Measurements from ENCODE around the gene CCDC89. TPM values are rescaled to one million over a fixed set of nuclear protein-coding genes. Genes with fewer than 3 reads are reported as not detected.
A peak's percentile ranks its signal among the peaks of the same experiment; 100 is the strongest.

The CCDC89 gene
- total and polyA plus RNA-seq, 9 of the 15 experiments (the other 6 are each of a cell fraction or from before 2014, with no cell fraction given), result 0.07 to 0.09 TPM; not detected in 7

GRCh38 chr11:85647604-85648299 is 38.2 kb downstream of the CCDC89 start, which contains the start of gene TMEM126A (continued):
- TF ChIP-seq NELFE (IDR thresholded peaks at IDR 0.05; ENCODE audit: insufficient read depth, insufficient read length) (no peak), TFAP4 (CRISPR knock-in tag; IDR thresholded peaks at IDR 0.05; ENCODE audit: borderline replicate concordance) (peak; percentile 80; the same call in 1 of the 2 replicates), POLR3A (IDR thresholded peaks at IDR 0.05; ENCODE audit: borderline replicate concordance, extremely low read depth, insufficient read depth, insufficient read length) (no peak), MAFG (tag; conservative IDR thresholded peaks at IDR 0.05) (no peak), NFRKB (IDR thresholded peaks at IDR 0.05; ENCODE audit: low read depth) (peak; percentile 80), KLF1 (tag; IDR thresholded peaks at IDR 0.05) (no peak; the same call in 1 of the 2 replicates), TBP (optimal IDR thresholded peaks at IDR 0.05; ENCODE audit: low read depth, low read length) (peak; percentile 90), THRAP3 (IDR thresholded peaks at IDR 0.05; ENCODE audit: borderline replicate concordance) (no peak), TFAM (CRISPR knock-in tag; conservative IDR thresholded peaks at IDR 0.05) (no peak), BRF1 (IDR thresholded peaks at IDR 0.05; ENCODE audit: borderline replicate concordance, extremely low read depth, insufficient read length) (no peak), MED1 (CRISPR knock-in tag; IDR thresholded peaks at IDR 0.05; ENCODE audit: borderline replicate concordance) (no peak), RB1 (IDR thresholded peaks at IDR 0.05; ENCODE audit: low read depth) (peak; percentile 17; the same call in 1 of the 2 replicates), ZBTB7A (IDR thresholded peaks at IDR 0.05; ENCODE audit: borderline replicate concordance, control insufficient read depth, low read depth, low read length) (no peak), ZNF766 (CRISPR knock-in tag; conservative IDR thresholded peaks at IDR 0.05) (peak; percentile 74), JUNB (CRISPR knock-in tag; conservative IDR thresholded peaks at IDR 0.05) (no peak), PHF21A (IDR thresholded peaks at IDR 0.05; ENCODE audit: borderline replicate concordance, low read depth) (no peak), ZFPM2 (CRISPR knock-in tag; IDR thresholded peaks at IDR 0.05) (no peak), ZFX (CRISPR knock-in tag; IDR thresholded peaks at IDR 0.05) (peak; percentile 86), ZNF589 (CRISPR knock-in tag; IDR thresholded peaks at IDR 0.05; ENCODE audit: low read depth) (no peak; the same call in 1 of the 2 replicates), NCOA2 (IDR thresholded peaks at IDR 0.05; ENCODE audit: partially characterized antibody in 2 of 2) (no peak), ZFP91 (CRISPR knock-in tag; IDR thresholded peaks at IDR 0.05) (no peak), RBBP5 (IDR thresholded peaks at IDR 0.05; ENCODE audit: borderline replicate concordance, insufficient read depth, low read length, poor library complexity, severe bottlenecking) (peak; percentile 72)
- TF ChIP-seq, protein P1, sequence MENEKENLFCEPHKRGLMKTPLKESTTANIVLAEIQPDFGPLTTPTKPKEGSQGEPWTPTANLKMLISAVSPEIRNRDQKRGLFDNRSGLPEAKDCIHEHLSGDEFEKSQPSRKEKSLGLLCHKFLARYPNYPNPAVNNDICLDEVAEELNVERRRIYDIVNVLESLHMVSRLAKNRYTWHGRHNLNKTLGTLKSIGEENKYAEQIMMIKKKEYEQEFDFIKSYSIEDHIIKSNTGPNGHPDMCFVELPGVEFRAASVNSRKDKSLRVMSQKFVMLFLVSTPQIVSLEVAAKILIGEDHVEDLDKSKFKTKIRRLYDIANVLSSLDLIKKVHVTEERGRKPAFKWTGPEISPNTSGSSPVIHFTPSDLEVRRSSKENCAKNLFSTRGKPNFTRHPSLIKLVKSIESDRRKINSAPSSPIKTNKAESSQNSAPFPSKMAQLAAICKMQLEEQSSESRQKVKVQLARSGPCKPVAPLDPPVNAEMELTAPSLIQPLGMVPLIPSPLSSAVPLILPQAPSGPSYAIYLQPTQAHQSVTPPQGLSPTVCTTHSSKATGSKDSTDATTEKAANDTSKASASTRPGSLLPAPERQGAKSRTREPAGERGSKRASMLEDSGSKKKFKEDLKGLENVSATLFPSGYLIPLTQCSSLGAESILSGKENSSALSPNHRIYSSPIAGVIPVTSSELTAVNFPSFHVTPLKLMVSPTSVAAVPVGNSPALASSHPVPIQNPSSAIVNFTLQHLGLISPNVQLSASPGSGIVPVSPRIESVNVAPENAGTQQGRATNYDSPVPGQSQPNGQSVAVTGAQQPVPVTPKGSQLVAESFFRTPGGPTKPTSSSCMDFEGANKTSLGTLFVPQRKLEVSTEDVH (IDR thresholded peaks at IDR 0.05; ENCODE audit: low read depth, partially characterized antibody), result peak; percentile 57
